ENCODE data around the gene PCDHGC4.

The PCDHGC4 gene

DNA sequence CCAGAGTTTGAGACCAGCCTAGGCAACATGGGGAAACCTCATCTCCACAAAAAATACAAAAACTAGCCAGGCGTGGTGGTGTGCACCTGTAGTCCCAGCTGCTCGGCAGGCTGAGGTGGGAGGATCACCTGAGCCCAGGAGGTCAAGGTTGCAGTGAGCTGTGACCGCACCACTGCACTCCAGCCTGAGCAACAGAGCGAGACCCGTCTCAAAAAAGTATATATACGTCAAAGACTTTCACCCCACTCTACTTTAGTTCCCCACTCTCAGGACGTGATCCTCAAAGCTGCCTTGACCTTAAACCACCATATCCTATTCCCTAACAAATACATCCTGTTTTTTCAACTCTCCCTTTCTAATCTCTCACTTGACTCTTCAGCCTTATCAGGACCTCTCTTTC is 45.0 kb downstream of the PCDHGC4 start:
- TF ChIP-seq YY1 (IDR thresholded peaks at IDR 0.05; ENCODE audit: low read depth) (no peak), EP300 (IDR thresholded peaks at IDR 0.05; ENCODE audit: borderline replicate concordance) (no peak), NFIC (IDR thresholded peaks at IDR 0.05) (no peak), TAF1 (IDR thresholded peaks at IDR 0.05; ENCODE audit: low read depth) (no peak), CREB1 (IDR thresholded peaks at IDR 0.05; ENCODE audit: low read depth) (no peak), TCF12 (IDR thresholded peaks at IDR 0.05; ENCODE audit: low read depth) (peak; percentile 69; the same call in 1 of the 2 replicates)
- TF ChIP-seq, protein P1, sequence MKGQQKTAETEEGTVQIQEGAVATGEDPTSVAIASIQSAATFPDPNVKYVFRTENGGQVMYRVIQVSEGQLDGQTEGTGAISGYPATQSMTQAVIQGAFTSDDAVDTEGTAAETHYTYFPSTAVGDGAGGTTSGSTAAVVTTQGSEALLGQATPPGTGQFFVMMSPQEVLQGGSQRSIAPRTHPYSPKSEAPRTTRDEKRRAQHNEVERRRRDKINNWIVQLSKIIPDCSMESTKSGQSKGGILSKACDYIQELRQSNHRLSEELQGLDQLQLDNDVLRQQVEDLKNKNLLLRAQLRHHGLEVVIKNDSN (IDR thresholded peaks at IDR 0.05), result no peak
- TF ChIP-seq, protein P2, sequence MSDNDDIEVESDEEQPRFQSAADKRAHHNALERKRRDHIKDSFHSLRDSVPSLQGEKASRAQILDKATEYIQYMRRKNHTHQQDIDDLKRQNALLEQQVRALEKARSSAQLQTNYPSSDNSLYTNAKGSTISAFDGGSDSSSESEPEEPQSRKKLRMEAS (IDR thresholded peaks at IDR 0.05), result no peak

DNA sequence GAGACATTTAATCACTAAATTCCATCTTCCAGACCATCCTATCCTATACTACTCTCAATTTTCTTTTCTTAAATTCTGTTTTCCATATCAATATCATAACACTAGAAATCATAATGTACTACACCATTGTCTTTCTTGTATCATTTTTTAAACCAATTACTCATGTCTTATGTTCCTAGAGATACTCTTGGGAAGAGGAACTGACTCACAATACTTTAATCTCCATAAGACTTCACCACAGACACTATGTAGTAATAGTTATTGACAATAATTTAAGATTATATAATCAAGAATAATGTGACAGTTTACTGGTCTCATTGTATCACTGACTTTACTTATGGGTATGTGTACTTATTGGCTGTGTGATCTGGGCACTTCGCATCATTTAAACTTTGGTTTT is 47.9 kb downstream of the PCDHGC4 start:
- TF ChIP-seq TEAD4 (IDR thresholded peaks at IDR 0.05), result no peak
- TF ChIP-seq, protein P3, sequence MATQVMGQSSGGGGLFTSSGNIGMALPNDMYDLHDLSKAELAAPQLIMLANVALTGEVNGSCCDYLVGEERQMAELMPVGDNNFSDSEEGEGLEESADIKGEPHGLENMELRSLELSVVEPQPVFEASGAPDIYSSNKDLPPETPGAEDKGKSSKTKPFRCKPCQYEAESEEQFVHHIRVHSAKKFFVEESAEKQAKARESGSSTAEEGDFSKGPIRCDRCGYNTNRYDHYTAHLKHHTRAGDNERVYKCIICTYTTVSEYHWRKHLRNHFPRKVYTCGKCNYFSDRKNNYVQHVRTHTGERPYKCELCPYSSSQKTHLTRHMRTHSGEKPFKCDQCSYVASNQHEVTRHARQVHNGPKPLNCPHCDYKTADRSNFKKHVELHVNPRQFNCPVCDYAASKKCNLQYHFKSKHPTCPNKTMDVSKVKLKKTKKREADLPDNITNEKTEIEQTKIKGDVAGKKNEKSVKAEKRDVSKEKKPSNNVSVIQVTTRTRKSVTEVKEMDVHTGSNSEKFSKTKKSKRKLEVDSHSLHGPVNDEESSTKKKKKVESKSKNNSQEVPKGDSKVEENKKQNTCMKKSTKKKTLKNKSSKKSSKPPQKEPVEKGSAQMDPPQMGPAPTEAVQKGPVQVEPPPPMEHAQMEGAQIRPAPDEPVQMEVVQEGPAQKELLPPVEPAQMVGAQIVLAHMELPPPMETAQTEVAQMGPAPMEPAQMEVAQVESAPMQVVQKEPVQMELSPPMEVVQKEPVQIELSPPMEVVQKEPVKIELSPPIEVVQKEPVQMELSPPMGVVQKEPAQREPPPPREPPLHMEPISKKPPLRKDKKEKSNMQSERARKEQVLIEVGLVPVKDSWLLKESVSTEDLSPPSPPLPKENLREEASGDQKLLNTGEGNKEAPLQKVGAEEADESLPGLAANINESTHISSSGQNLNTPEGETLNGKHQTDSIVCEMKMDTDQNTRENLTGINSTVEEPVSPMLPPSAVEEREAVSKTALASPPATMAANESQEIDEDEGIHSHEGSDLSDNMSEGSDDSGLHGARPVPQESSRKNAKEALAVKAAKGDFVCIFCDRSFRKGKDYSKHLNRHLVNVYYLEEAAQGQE (IDR thresholded peaks at IDR 0.05; ENCODE audit: low read depth), result no peak
- TF ChIP-seq, protein P2 (IDR thresholded peaks at IDR 0.05), result no peak
- TF ChIP-seq FOXM1 (IDR thresholded peaks at IDR 0.05; ENCODE audit: borderline replicate concordance, low read depth), result no peak

DNA sequence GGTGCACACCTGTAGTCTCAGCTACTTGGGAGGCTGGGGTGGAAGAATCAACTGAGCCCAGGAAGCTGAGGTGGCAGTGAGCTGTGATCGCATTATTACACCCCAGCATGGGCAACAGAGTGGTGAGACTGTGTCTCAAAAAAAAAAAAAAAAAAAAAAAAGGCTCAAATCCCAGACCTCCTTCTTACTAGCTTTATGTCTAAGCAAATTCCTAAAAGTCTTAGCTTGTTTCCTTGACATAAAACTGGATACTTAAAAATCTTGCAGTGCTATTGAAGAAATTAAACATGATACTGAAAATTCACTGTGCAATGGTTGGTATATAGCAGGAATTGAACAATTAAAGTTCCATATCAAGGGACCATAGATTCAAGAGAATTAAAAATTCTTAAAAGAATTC is 49.1 kb downstream of the PCDHGC4 start:
- no peak for TF ChIP-seq RAD21 (IDR thresholded peaks at IDR 0.05; ENCODE audit: low read depth)
- no peak for TF ChIP-seq EGR1 (IDR thresholded peaks at IDR 0.05)
- TF ChIP-seq, protein P2 (IDR thresholded peaks at IDR 0.05), result no peak
- TF ChIP-seq TAF1 (IDR thresholded peaks at IDR 0.05; ENCODE audit: low read depth), result no peak
- TF ChIP-seq, protein P1 (IDR thresholded peaks at IDR 0.05), result no peak
- TF ChIP-seq CREB1 (IDR thresholded peaks at IDR 0.05; ENCODE audit: low read depth), result no peak
- TF ChIP-seq, protein P3 (IDR thresholded peaks at IDR 0.05; ENCODE audit: low read depth), result no peak
- no peak for TF ChIP-seq CEBPB (IDR thresholded peaks at IDR 0.05)
- TF ChIP-seq NFIC (IDR thresholded peaks at IDR 0.05), result no peak
- no peak for TF ChIP-seq YY1 (IDR thresholded peaks at IDR 0.05; ENCODE audit: low read depth)

DNA sequence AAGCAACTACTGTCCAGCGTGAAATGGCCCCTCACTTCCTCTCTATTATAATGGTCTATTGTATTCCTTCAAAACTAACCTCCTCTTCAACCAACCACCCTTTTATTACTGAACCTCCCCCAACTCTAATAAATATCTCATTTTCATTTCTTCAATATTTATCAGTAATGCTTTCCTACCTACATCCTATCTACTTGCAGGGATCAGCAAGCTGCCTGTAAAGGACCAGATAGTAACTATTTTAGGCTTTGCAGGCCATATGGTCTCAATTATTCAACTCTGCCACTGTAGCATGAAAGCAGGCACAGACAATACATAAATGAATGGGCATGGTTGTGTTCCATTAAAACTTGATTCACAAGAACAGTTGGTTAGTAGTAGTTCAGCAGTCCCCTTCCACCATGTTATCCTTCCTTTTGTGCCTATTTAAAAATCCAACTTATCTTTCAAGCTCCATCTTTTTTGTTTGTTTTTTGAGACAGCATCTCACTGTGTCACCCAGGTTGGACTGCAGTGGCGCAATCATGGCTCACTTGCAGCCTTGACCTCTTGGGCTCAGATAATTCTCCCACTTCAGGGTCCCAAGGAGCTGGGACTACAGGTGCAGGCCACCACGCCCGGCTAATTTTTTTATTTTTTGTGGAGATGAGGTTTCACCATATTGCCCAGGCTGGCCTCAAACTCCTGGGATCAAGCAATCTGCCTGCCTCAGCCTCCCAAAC is 49.8 kb downstream of the PCDHGC4 start:
- no peak for TF ChIP-seq TCF12 (IDR thresholded peaks at IDR 0.05; ENCODE audit: low read depth)
- TF ChIP-seq FOXM1 (IDR thresholded peaks at IDR 0.05; ENCODE audit: borderline replicate concordance, low read depth), result no peak
